ENCODE results near the gene EIF4A3. TPM values are rescaled to one million over a fixed set of nuclear protein-coding genes. Genes with fewer than 3 reads are reported as not detected.

The EIF4A3 gene

GRCh38 chr17:80086616-80087015 lies 60.3 kb downstream of the EIF4A3 start:
- Histone ChIP-seq H3K4me3 (ENCODE audit: low read length) (no peak overlapping the region), H3K4ac (ENCODE audit: low read depth, low read length) (no peak overlapping the region), H3K79me1 (ENCODE audit: low read length) (no peaks in the 10 kb centered on the region), H3K56ac (ENCODE audit: low read length) (no peak overlapping the region), H3K27ac (ENCODE audit: low read depth, low read length) (no peak overlapping the region), H4K5ac (ENCODE audit: low read length) (no peak overlapping the region), H3K4me2 (ENCODE audit: low read length) (no peak overlapping the region), H3K79me2 (ENCODE audit: control insufficient read depth, insufficient read depth, low read length) (no peaks in the 10 kb centered on the region), H2AK5ac (ENCODE audit: low read length) (no peak overlapping the region), H2BK5ac (ENCODE audit: low read length) (no peak overlapping the region), H3K23ac (ENCODE audit: low read length) (no peak overlapping the region), H3K27me3 (ENCODE audit: insufficient read depth, low read length, poor library complexity) (no peaks in the 10 kb centered on the region), H3K9ac (ENCODE audit: low read length) (no peak overlapping the region), H4K8ac (ENCODE audit: low read depth, low read length) (no peak overlapping the region), H3K4me1 (ENCODE audit: control insufficient read depth, low read depth, low read length) (no peaks in the 10 kb centered on the region), H2BK120ac (ENCODE audit: low read depth, low read length) (no peak overlapping the region), H2BK15ac (replicated peaks; ENCODE audit: low read depth) (no peak overlapping the region), H3K36me3 (ENCODE audit: control insufficient read depth, insufficient read depth, low read length) (no peaks in the 10 kb centered on the region), H3K18ac (ENCODE audit: low read length) (no peak overlapping the region)
- DNase-seq: no peak
- no CpG with 5 or more reads among the region's 11 CpGs for WGBS (ENCODE audit: extremely low coverage, insufficient coverage, low lambda C conversion rate)

- Histone ChIP-seq H3K23ac (ENCODE audit: low read length) (no peak overlapping the region), H3K79me2 (ENCODE audit: control insufficient read depth, insufficient read depth, low read length) (no peaks in the 10 kb centered on the region), H2BK120ac (ENCODE audit: low read depth, low read length) (no peak overlapping the region), H3K4me2 (ENCODE audit: low read length) (no peak overlapping the region), H2BK15ac (replicated peaks; ENCODE audit: low read depth) (no peak overlapping the region), H2BK5ac (ENCODE audit: low read length) (no peak overlapping the region), H3K9ac (ENCODE audit: low read length) (no peak overlapping the region), H3K27ac (ENCODE audit: low read depth, low read length) (no peak overlapping the region), H4K5ac (ENCODE audit: low read length) (no peak overlapping the region), H3K79me1 (ENCODE audit: low read length) (no peaks in the 10 kb centered on the region), H3K36me3 (ENCODE audit: control insufficient read depth, insufficient read depth, low read length) (no peaks in the 10 kb centered on the region), H3K56ac (ENCODE audit: low read length) (no peak overlapping the region), H3K18ac (ENCODE audit: low read length) (no peak overlapping the region), H3K4me1 (ENCODE audit: control insufficient read depth, low read depth, low read length) (no peaks in the 10 kb centered on the region), H3K4me3 (ENCODE audit: low read length) (no peak overlapping the region), H3K4ac (ENCODE audit: low read depth, low read length) (no peak overlapping the region), H3K27me3 (ENCODE audit: insufficient read depth, low read length, poor library complexity) (no peaks in the 10 kb centered on the region), H4K8ac (ENCODE audit: low read depth, low read length) (no peak overlapping the region), H2AK5ac (ENCODE audit: low read length) (no peak overlapping the region)
- DNase-seq: no peak
- WGBS (ENCODE audit: extremely low coverage, insufficient coverage, low lambda C conversion rate): no CpG with 5 or more reads among the region's 17 CpGs
Observed at GRCh38 chr17:80086081-80086480, 60.8 kb downstream of the EIF4A3 start.

- Histone ChIP-seq H3K4ac (ENCODE audit: low read depth, low read length) (no peak overlapping the region), H2BK5ac (ENCODE audit: low read length) (no peak overlapping the region), H3K18ac (ENCODE audit: low read length) (no peak overlapping the region), H3K23ac (ENCODE audit: low read length) (no peak overlapping the region), H3K4me3 (ENCODE audit: low read length) (no peak overlapping the region), H3K79me1 (ENCODE audit: low read length) (no peaks in the 10 kb centered on the region), H4K5ac (ENCODE audit: low read length) (no peak overlapping the region), H3K4me1 (ENCODE audit: control insufficient read depth, low read depth, low read length) (no peaks in the 10 kb centered on the region), H2BK15ac (replicated peaks; ENCODE audit: low read depth) (no peak overlapping the region), H3K27ac (ENCODE audit: low read depth, low read length) (no peak overlapping the region), H3K27me3 (ENCODE audit: insufficient read depth, low read length, poor library complexity) (no peaks in the 10 kb centered on the region), H3K56ac (ENCODE audit: low read length) (no peak overlapping the region), H3K79me2 (ENCODE audit: control insufficient read depth, insufficient read depth, low read length) (no peaks in the 10 kb centered on the region), H3K9ac (ENCODE audit: low read length) (no peak overlapping the region), H3K4me2 (ENCODE audit: low read length) (no peak overlapping the region), H4K8ac (ENCODE audit: low read depth, low read length) (no peak overlapping the region), H2BK120ac (ENCODE audit: low read depth, low read length) (no peak overlapping the region), H3K36me3 (ENCODE audit: control insufficient read depth, insufficient read depth, low read length) (no peaks in the 10 kb centered on the region), H2AK5ac (ENCODE audit: low read length) (no peak overlapping the region)
- WGBS (ENCODE audit: extremely low coverage, insufficient coverage, low lambda C conversion rate): no CpG with 5 or more reads among the region's 15 CpGs
- no peak for DNase-seq
Observed at GRCh38 chr17:80084773-80085172, 62.2 kb downstream of the EIF4A3 start.

Small RNAs within 50 kb of the gene (small RNA-seq; reads per million reads assigned to genes)
- gene AC087741.2 (ENCODE audit: insufficient read depth) (not detected), gene MIR1268B (ENCODE audit: insufficient read depth) (not detected)

Measured in mesendoderm (in vitro differentiated cells).